HCT116 (cell line): ENCODE measurements around the gene CRY1.

ENCODE experiments used
- CEBPB ChIP-seq: IDR thresholded peaks from 2 replicates; pipeline ENCODE4 v1.6.1; 2012; ENCODE audit warnings: low read depth
- CTCF ChIP-seq, 3 experiments: fragments of 200-600 bp in 1 of 3; sonication (generic) in 1 of 3; IDR thresholded peaks in 2 of 3; conservative IDR thresholded peaks in 1 of 3; 2 replicates each; pipeline ENCODE4 v1.5.1; 2012 to 2017; ENCODE audit warnings: low read depth in 2 of 3, low read length in 2 of 3, antibody characterized with exemption in 1 of 3, borderline replicate concordance in 1 of 3, control low read depth in 1 of 3, mild to moderate bottlenecking in 1 of 3, mixed read lengths in 1 of 3, mixed run types in 1 of 3, moderate library complexity in 1 of 3; ENCODE audit not compliant: insufficient read depth in 1 of 3
- EZH2 ChIP-seq: fragments of 200-600 bp; sonication (generic); IDR thresholded peaks from 2 replicates; pipeline ENCODE4 v1.6.1; 2017; ENCODE audit warnings: antibody characterized with exemption, mixed run types
- JUND ChIP-seq: IDR thresholded peaks from 2 replicates; pipeline ENCODE4 v1.6.1; 2012
- POLR2A ChIP-seq: IDR thresholded peaks from 2 replicates; pipeline ENCODE4 v1.7.0; 2011; ENCODE audit warnings: borderline replicate concordance; ENCODE audit not compliant: insufficient read depth, insufficient read length; ENCODE audit errors: extremely low read depth
- POLR2AphosphoS5 ChIP-seq: IDR thresholded peaks from 2 replicates; pipeline ENCODE4 v1.6.1; 2011; ENCODE audit warnings: mild to moderate bottlenecking, low read depth, low read length, moderate library complexity
- RAD21 ChIP-seq: IDR thresholded peaks from 2 replicates; pipeline ENCODE4 v1.6.1; 2012; ENCODE audit warnings: low read depth, mild to moderate bottlenecking
- TCF7L2 ChIP-seq: IDR thresholded peaks from 2 replicates; pipeline ENCODE4 v1.7.0; 2011; ENCODE audit warnings: borderline replicate concordance, inconsistent platforms; ENCODE audit not compliant: insufficient read depth, insufficient read length; ENCODE audit errors: extremely low read depth
- YY1 ChIP-seq: IDR thresholded peaks from 2 replicates; pipeline ENCODE4 v1.6.1; 2011; ENCODE audit warnings: low read length, low read depth, moderate library complexity, mild to moderate bottlenecking; ENCODE audit not compliant: insufficient replicate concordance; ENCODE audit errors: extremely low read depth
- ZBTB33 ChIP-seq: IDR thresholded peaks from 2 replicates; pipeline ENCODE4 v1.6.1; 2011; ENCODE audit warnings: mild to moderate bottlenecking, low read length, moderate library complexity; ENCODE audit not compliant: insufficient replicate concordance; ENCODE audit errors: extremely low read depth
- ZNF274 ChIP-seq: fragments of 200-500 bp; sonication (Bioruptor generic); IDR thresholded peaks from 2 replicates; pipeline ENCODE4 v1.6.1; 2014; ENCODE audit warnings: mild to moderate bottlenecking, low read depth, low read length, inconsistent platforms
- TF ChIP-seq, protein P1 (sequence below): IDR thresholded peaks from 2 replicates; pipeline ENCODE4 v1.6.1; 2012
- TF ChIP-seq, protein P2 (sequence below): IDR thresholded peaks from 2 replicates; pipeline ENCODE4 v1.6.1; 2012

DNA sequence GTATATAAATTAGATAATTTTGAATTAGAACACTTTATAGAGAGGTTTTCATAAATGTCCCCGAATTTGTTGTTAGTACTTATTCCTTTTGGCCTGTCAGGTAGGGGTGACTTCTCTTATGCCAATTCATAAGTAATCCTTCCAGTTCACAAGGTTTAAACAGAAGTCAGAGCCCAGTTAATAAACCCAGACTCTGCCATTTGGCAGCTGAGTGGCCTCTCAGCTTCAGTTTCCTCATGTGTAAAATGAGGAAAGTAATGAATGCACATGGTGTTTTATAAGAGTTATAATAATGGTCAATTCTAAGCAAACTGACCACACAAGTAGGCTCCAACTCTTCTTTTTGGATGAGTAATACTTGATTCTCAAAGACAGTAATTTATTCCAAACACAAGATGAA lies 116.7 kb downstream of the CRY1 start:
- TF ChIP-seq CTCF (IDR thresholded peaks at IDR 0.05 in 2 of 3, conservative IDR thresholded peaks at IDR 0.05 in 1 of 3; ENCODE audit: borderline replicate concordance in 1 of 3, insufficient read depth in 1 of 3, low read depth in 2 of 3, low read length in 2 of 3) (no peak), ZBTB33 (no peak), TCF7L2 (no peak), POLR2A (no peak), CEBPB (no peak), ZNF274 (no peak), RAD21 (no peak), EZH2 (no peak), YY1 (no peak), JUND (no peak), POLR2AphosphoS5 (no peak)
- TF ChIP-seq, protein P1, sequence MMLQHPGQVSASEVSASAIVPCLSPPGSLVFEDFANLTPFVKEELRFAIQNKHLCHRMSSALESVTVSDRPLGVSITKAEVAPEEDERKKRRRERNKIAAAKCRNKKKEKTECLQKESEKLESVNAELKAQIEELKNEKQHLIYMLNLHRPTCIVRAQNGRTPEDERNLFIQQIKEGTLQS, result no peak
- TF ChIP-seq, protein P2, sequence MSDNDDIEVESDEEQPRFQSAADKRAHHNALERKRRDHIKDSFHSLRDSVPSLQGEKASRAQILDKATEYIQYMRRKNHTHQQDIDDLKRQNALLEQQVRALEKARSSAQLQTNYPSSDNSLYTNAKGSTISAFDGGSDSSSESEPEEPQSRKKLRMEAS, result no peak
